Stimulated activated CD8-positive, alpha-beta memory T cell treated with anti-CD3 and anti-CD28 coated beads, Interleukin-15, amount 100 ng/mL, for 48 hours (primary cell): ENCODE measurements around the gene P3H2.

ENCODE experiments used
- DNase-seq, 2 donors: peaks; one replicate each; pipeline ENCODE4 v3.0.0-alpha.2; 2020; ENCODE audit warnings: low read depth in 2 of 2

The P3H2 gene

GRCh38 chr3:190125436-190126068 is 4.9 kb upstream of the P3H2 start:
- DNase-seq, result no peak

- DNase-seq, result no peak
Observed at GRCh38 chr3:190124067-190124466, 3.4 kb upstream of the P3H2 start.

GRCh38 chr3:190122198-190122771 is 1.6 kb upstream of the P3H2 start:
- no peak for DNase-seq

GRCh38 chr3:190121383-190121782 is 686 bp upstream of the P3H2 start:
- DNase-seq, result no peak

- DNase-seq, result no peak
Observed at GRCh38 chr3:190121061-190121377, 322 bp upstream of the P3H2 start.

GRCh38 chr3:190119461-190120268 is 1.0 kb downstream of the P3H2 start:
- DNase-seq, result no peak

GRCh38 chr3:190118438-190118837 is 2.3 kb downstream of the P3H2 start:
- DNase-seq, result no peak

- no peak for DNase-seq
Observed at GRCh38 chr3:190117981-190118380, 2.7 kb downstream of the P3H2 start.

- no peak for DNase-seq
Observed at GRCh38 chr3:190116551-190117067, 4.1 kb downstream of the P3H2 start.

- DNase-seq, result no peak
Observed at GRCh38 chr3:190110826-190111225, 9.9 kb downstream of the P3H2 start.

- DNase-seq, result no peak
Observed at GRCh38 chr3:190109441-190109840, 11.3 kb downstream of the P3H2 start.

- DNase-seq, result no peak
Observed at GRCh38 chr3:190108804-190109203, 11.9 kb downstream of the P3H2 start.

GRCh38 chr3:190105876-190106275 is 14.8 kb downstream of the P3H2 start:
- no peak for DNase-seq

GRCh38 chr3:190101320-190102011 is 19.2 kb downstream of the P3H2 start:
- no peak for DNase-seq

- DNase-seq, result no peak
Observed at GRCh38 chr3:190099099-190099498, 21.6 kb downstream of the P3H2 start.

GRCh38 chr3:190097617-190098016 is 23.1 kb downstream of the P3H2 start:
- DNase-seq, result no peak

- DNase-seq, result no peak
Observed at GRCh38 chr3:190097025-190097424, 23.7 kb downstream of the P3H2 start.

- DNase-seq, result no peak
Observed at GRCh38 chr3:190096345-190096744, 24.4 kb downstream of the P3H2 start.

GRCh38 chr3:190094160-190094718 is 26.5 kb downstream of the P3H2 start:
- DNase-seq, result no peak

GRCh38 chr3:190092250-190092649 is 28.4 kb downstream of the P3H2 start:
- DNase-seq, result no peak

GRCh38 chr3:190089711-190090110 is 31.0 kb downstream of the P3H2 start:
- DNase-seq, result no peak

GRCh38 chr3:190088890-190089289 is 31.8 kb downstream of the P3H2 start:
- no peak for DNase-seq
